ENCODE measurements around the gene TFRC. TPM values are rescaled to one million over a fixed set of nuclear protein-coding genes. Genes with fewer than 3 reads are reported as not detected.
A peak's percentile ranks its signal among the peaks of the same experiment; 100 is the strongest.
"Not testable (repeated sequence)": the region's sequence is repeated elsewhere in the genome, so short reads cannot be mapped to it uniquely, and the experiment has no call there.

Gene TFRC
- total RNA-seq, 1 donor from 2014 or later: 140 TPM

- no peaks in the 10 kb centered on the region for H3K4me1 Mint-ChIP-seq (ENCODE audit: unreplicated experiment)
- no peak for TF ChIP-seq CTCF (conservative IDR thresholded peaks at IDR 0.05)
- no peak overlapping the region for H3K27ac Mint-ChIP-seq
- no peaks in the 10 kb centered on the region for H3K9me3 Mint-ChIP-seq
- DNase-seq (ENCODE audit: extremely low spot score, unreplicated experiment): no peak
- no peak overlapping the region for H3K4me3 Mint-ChIP-seq
- H3K27me3 Mint-ChIP-seq: no peaks in the 10 kb centered on the region
- H3K36me3 Mint-ChIP-seq: no peaks in the 10 kb centered on the region
These were observed 30.1 kb upstream of the TFRC start for GRCh38 chr3:196111939-196112386.

- H3K4me1 Mint-ChIP-seq (ENCODE audit: unreplicated experiment): no peaks in the 10 kb centered on the region
- H3K36me3 Mint-ChIP-seq: no peaks in the 10 kb centered on the region
- no peaks in the 10 kb centered on the region for H3K27me3 Mint-ChIP-seq
- peak overlapping the region; percentile 66 for H3K27ac Mint-ChIP-seq
- H3K9me3 Mint-ChIP-seq: no peaks in the 10 kb centered on the region
- no peak overlapping the region for H3K4me3 Mint-ChIP-seq
- TF ChIP-seq CTCF (conservative IDR thresholded peaks at IDR 0.05): no peak
- DNase-seq (ENCODE audit: extremely low spot score, unreplicated experiment): no peak
These were observed 26.3 kb upstream of the TFRC start for GRCh38 chr3:196108075-196108743.

GRCh38 chr3:196104707-196105106 is 22.8 kb upstream of the TFRC start:
- not testable (repeated sequence) for H3K27me3 Mint-ChIP-seq; H3K36me3 Mint-ChIP-seq; H3K9me3 Mint-ChIP-seq; H3K27ac Mint-ChIP-seq; H3K4me1 Mint-ChIP-seq (ENCODE audit: unreplicated experiment); H3K4me3 Mint-ChIP-seq; DNase-seq (ENCODE audit: extremely low spot score, unreplicated experiment)

- H3K27me3 Mint-ChIP-seq; H3K9me3 Mint-ChIP-seq; H3K27ac Mint-ChIP-seq; H3K4me1 Mint-ChIP-seq (ENCODE audit: unreplicated experiment); DNase-seq (ENCODE audit: extremely low spot score, unreplicated experiment); H3K4me3 Mint-ChIP-seq; H3K36me3 Mint-ChIP-seq: not testable (repeated sequence)
These were observed 16.6 kb upstream of the TFRC start for GRCh38 chr3:196098365-196098980.

- DNase-seq (ENCODE audit: extremely low spot score, unreplicated experiment): no peak
- Mint-ChIP-seq H3K4me3 (no peak overlapping the region), H3K9me3 (no peaks in the 10 kb centered on the region), H3K27ac (peak overlapping the region; percentile 44), H3K36me3 (no peaks in the 10 kb centered on the region), H3K4me1 (ENCODE audit: unreplicated experiment) (no peaks in the 10 kb centered on the region), H3K27me3 (peaks cover 3% of the 10 kb centered on the region)
- TF ChIP-seq CTCF (conservative IDR thresholded peaks at IDR 0.05): no peak
These were observed 15.7 kb upstream of the TFRC start for GRCh38 chr3:196097373-196098154.

GRCh38 chr3:196096382-196096953 is 14.6 kb upstream of the TFRC start:
- H3K36me3 Mint-ChIP-seq: no peaks in the 10 kb centered on the region
- DNase-seq (ENCODE audit: extremely low spot score, unreplicated experiment): no peak
- H3K4me3 Mint-ChIP-seq: no peak overlapping the region
- TF ChIP-seq CTCF (conservative IDR thresholded peaks at IDR 0.05): no peak
- H3K27me3 Mint-ChIP-seq: peaks cover 3% of the 10 kb centered on the region
- H3K27ac Mint-ChIP-seq: no peak overlapping the region
- H3K4me1 Mint-ChIP-seq (ENCODE audit: unreplicated experiment): no peaks in the 10 kb centered on the region
- H3K9me3 Mint-ChIP-seq: no peaks in the 10 kb centered on the region
